Nucleus accumbens (tissue), 56 donors: ENCODE results near the gene ACTR1B.
"Not testable (repeated sequence)": the region's sequence is repeated elsewhere in the genome, so short reads cannot be mapped to it uniquely, and the experiment has no call there.

ENCODE experiments used
- DNase-seq, 56 donors: peaks; one replicate each; lab custom pipeline; 2025; lab: John Stamatoyannopoulos, UW

ACTR1B gene

DNA sequence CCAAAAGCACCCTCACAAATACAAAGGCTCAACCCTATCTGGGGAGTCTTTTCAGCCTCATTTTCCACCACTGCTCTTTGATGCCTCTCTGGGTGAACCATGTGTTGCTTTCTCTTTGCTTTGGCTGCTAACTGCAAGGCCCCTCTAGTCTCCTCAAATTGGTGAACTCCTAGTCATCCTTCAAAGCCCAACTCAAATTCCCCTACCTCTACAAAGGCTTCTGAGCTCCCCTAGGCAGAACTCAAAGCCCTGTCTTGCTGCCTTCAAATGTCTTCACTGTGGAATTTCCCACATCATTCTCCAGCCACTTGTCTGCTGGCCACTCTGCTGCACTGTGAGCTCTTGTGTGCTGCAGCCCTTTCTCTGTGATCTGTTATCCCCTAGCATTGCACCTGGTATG lies 40.9 kb downstream of the ACTR1B start:
- not testable (repeated sequence) for DNase-seq

DNA sequence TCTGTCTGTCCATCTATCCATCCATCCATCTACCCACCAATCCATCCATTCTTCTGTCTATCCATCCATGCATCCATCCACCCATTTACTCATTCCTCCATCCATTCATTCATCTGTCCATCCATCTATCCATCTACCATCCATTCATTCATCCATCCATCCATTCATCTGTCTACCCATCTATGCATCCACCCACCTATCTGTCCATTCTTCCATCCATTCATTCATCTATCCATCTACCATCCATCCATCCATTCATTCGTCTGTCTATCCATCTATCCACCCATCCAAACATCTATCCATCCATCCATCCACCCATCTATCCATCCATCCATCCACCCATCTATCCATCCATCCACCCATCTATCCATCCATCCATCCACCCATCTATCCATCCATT lies 43.4 kb downstream of the ACTR1B start:
- not testable (repeated sequence) for DNase-seq

DNA sequence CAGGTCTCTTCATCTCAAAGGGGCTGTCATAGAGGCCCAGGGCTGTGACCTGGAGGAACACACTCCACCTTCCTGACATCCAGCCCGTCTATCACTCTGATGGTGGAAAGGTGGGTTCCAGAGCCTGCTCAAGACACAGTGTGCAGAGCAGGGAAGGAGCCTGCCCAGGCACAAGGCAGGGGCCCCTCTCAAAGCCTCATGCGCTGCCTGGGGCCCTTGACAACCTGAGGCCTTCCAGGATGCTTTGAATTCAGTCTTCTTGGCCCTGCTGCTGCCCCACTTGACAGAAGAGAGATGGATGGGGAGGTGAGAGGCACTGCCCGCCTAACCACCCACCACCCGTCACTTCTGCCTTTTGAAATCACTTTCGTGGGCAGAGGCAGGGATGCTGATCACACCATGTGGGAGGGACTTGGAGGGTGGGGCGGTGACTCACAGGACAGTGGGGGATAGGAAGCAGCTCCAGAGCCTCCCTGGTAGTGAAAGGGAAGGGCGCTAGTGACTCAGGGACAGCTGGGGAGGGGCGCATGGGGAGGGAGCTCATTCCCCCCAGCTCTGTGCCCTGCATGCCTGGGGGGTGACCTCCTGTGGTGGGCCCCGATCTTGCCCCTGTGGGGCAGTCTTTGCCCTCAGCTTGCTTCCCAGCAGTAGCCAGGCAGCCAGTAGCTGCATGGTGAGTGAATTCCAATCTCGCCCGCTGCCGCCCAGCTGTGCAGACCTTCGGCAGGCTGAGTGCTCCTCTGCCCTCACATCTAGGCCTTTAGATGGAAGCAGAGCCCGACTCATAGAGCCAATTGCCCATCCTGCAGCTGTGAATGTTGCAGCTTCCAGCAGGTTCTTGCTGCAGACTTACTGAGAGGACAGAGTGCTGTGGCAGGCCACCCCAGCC lies 44.7 kb downstream of the ACTR1B start:
- peak in 1 of 56 donors; percentile 5 for DNase-seq

- peak in 1 of 56 donors; percentile 8 for DNase-seq
These were observed 45.9 kb downstream of the ACTR1B start for GRCh38 chr2:97617911-97618310.

DNA sequence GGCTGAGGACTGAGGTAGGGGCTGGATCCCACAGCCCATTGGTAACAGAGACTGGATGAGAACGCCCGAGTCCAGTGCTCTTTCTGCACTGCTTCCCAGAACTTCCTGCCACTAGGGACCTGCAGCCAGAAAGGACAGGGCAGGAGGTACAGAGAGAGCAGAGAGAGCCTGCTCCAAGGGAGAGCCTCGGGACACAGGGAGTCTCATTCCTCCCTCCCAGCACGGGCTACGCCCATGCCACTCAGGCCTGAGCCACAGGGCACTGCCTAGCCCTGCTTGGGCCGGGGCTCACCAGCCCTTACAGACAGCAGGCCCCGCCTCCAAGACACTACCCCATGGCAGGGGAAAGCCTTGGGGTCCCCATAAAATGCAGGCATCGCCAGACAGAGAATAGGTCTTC lies 48.1 kb downstream of the ACTR1B start:
- DNase-seq = not testable (repeated sequence)

DNA sequence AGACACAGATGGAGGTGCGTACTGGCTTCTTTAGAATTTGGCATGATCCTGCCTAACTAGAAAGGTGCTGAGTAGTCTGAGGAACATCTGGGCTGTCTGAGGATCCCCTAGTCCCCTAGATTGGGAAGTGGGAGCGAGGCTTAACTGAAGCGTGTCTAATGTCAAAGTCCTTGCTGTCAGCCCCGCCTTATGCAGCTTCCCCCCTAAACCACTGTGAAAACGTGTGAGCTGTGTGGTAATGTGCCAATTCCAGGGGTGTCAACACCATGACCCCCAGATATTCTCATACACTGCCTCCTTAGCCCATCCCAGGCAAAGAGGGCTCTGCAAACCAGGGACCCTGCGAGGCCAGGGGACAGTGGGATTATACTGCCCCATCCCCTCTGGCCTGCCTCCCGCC lies 51.9 kb downstream of the ACTR1B start:
- not testable (repeated sequence) for DNase-seq

GRCh38 chr2:97608745-97609144 lies 55.1 kb downstream of the ACTR1B start:
- not testable (repeated sequence) for DNase-seq
